GM19043 (cell line): Measurements from ENCODE around the gene RCSD1.
"Not testable (repeated sequence)": the region's sequence is repeated elsewhere in the genome, so short reads cannot be mapped to it uniquely, and the experiment has no call there.

Source experiments
- ATAC-seq: cut with Tn5 transposase; IDR thresholded peaks from one replicate; pipeline ENCODE4 v1.9.1; 2021; ENCODE audit warnings: low read depth; ENCODE audit not compliant: unreplicated experiment

RCSD1 gene, protein sequence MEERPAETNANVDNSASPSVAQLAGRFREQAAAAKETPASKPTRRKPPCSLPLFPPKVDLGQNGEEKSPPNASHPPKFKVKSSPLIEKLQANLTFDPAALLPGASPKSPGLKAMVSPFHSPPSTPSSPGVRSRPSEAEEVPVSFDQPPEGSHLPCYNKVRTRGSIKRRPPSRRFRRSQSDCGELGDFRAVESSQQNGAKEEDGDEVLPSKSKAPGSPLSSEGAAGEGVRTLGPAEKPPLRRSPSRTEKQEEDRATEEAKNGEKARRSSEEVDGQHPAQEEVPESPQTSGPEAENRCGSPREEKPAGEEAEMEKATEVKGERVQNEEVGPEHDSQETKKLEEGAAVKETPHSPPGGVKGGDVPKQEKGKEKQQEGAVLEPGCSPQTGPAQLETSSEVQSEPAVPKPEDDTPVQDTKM

GRCh38 chr1:167629681-167630567, at the start of gene RCSD1:
TSS of gene RCSD1 (plus strand) at chr1:167630232. CDS start at chr1:167630424, 192 bp downstream.
- ATAC-seq = no peak

- no peak for ATAC-seq
Measured at GRCh38 chr1:167582064-167582463, 48.0 kb upstream of the RCSD1 start.

GRCh38 chr1:167582722-167583121, 47.3 kb upstream of the RCSD1 start:
- no peak for ATAC-seq

DNA sequence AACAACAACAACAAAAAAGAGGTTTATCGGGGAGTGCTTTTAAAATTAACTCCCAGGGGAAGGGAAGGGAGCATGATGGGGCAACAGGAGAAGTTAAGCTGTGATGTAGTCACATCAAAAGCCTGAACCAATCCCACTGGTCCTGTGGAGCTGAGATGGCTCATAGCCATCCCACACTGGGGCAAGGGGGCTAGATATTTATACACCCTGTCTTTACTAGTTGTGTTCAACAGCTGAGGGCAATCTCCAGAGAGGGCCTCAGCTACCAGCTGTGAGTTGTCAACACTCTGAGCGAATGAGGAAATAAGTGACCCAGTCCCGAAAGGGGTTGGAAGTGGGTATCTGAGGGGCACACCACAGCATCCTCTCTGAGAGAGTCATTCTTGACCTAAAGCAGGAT, 45.5 kb upstream of the RCSD1 start:
- no peak for ATAC-seq

- no peak for ATAC-seq
Measured at GRCh38 chr1:167587342-167587741, 42.7 kb upstream of the RCSD1 start.

GRCh38 chr1:167587872-167588271, 42.2 kb upstream of the RCSD1 start:
- no peak for ATAC-seq

GRCh38 chr1:167588361-167588760, 41.7 kb upstream of the RCSD1 start:
- ATAC-seq = no peak

DNA sequence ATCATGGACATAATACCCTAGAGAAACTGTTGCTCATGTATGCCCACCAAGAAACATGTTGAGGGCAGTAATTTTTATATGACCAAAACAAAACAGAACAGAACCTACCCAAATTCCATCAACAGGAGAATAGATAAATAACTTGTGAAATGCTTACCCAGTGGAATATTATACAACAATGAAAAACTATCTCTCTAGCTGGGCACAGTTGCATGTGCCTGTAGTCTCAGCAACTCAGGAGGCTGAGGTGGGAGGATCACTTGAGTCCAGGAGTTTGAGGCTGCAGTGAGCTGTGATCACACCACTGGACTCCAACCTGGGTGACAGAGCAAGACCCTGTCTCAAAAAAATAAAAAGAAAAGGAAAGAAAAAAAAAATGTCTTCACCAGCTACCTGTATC, 37.6 kb upstream of the RCSD1 start:
- ATAC-seq = no peak

DNA sequence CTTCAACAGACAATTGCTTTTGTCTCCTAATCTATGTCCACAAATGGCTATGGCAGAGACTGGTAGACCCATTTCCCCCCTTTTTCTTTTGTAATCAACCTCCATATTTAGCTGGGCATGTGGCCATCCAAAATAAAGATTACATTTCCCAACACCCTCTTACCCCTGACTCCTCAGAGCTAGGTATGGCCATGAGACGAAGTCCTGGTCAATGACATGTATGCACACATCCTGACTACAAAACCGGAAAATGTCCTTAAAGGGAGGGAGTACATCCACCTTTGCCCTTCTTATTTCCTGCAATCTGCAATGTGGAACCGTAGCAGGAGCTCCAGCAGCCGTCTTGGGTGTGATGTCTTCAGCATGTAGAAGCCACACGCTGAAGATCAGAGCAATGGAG, 36.2 kb upstream of the RCSD1 start:
- no peak for ATAC-seq

- ATAC-seq = no peak
Measured at GRCh38 chr1:167594822-167595221, 35.2 kb upstream of the RCSD1 start.

DNA sequence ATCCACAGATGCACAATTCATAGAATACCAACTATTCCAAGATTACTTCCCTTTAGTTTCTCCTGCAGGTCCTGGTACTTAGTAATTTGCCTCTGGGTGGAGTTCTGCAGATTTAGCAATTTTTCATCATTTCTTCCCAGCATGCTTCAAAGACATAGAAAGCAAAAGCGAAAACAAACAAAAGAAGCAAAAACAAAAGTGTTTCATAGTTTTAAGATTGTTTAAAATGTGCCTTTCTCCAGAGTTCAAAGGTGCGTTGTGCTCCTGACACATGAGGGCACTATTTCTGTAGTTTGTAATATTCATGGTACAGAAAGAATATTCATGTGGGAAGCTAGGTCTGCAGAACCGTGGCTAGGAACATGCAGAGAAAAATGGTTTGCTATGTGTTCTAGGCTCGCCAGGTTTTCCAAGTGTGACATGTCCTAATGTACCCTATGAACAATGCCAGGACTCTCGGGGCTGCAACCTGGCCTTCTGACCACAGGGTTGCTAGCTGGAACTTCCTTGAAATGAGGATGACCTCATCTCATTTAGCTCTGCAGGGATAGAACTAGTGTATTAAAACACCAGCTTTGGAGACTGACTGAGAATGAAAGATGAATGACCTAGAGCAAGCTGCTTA, 30.0 kb upstream of the RCSD1 start:
- peak; percentile 64 for ATAC-seq

DNA sequence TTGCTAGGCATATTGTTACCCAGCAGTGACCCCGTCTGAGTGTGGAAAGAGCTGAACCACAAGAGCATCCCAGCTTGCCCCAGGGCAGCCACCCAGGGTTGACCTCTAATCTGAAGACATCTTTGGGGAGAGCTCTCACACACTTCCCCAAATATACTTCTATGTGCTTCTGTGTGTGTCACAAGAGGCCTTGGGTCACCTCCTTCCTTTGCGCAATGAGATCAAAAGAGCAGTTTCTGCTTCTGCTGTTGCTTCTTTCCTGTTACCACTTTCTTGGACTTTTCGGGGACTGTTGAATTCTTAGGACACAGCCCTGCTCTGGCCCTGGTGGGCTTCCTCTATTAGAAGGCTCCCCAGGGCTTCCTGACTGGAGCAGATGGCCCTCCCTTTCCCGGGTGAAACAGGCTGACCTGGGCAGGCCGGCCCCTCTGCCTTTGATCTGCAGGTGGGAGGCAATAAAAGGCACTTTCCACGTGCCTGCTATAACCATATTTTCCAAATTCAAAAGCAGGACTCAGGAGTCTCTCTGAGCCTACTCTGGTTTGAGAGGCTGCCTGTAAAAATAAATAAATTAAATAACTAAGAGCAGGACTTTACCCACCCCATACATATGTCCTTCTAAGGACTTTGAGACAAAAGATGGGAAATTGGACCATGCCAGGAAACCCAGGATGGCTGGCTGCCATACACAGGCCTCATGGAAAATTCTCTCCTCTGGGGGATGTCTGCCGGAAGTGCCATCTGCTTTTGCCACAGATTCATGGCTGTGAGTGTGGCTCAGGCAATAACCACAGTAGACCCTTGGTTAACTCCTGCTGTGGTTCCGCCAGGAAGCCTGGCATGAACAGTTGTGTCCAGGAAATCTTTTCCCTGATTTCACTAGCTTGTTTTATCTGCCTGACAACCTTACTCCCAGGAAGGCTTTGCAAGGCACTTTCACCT, 28.3 kb upstream of the RCSD1 start:
- ATAC-seq = no peak

DNA sequence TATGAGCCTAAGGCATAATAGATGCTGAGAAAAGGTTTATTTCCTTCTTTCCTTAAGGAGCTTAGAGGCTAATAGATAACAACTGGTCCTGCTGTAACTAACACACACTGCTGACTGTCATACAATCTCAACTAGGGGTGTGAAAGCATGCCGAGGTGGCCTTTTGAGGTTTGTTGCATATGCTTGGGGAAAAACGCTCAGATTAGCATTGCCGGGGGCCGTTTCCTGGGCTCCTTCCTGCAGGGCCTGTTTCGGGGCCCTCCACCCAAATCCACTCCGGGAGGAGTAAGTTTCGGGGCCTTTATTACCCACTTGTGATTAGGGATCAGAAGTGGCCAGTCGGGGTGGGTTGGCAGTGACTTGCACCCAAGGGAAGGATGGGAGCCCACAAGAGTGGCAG, 27.2 kb upstream of the RCSD1 start:
- no peak for ATAC-seq

DNA sequence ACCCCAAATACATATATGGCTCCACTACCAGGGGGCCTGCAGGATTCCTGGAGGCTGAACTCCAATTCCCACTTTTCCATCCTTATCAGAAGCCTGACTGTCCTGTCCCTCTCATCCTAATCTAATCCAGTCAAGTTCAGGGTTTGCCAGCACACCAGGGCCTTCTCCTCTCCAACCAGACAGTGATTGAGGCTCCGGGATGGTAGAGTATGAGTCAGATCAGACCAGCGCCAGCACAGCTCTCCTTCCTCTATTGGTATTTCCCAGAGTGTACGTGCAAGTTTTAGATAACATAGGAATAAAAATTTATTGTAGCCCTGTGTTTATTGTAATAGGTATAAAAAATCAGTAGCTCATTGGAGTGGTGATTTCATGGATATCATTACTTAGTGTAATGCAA, 24.5 kb upstream of the RCSD1 start:
- no peak for ATAC-seq

- ATAC-seq = no peak
Measured at GRCh38 chr1:167611983-167612382, 18.0 kb upstream of the RCSD1 start.

DNA sequence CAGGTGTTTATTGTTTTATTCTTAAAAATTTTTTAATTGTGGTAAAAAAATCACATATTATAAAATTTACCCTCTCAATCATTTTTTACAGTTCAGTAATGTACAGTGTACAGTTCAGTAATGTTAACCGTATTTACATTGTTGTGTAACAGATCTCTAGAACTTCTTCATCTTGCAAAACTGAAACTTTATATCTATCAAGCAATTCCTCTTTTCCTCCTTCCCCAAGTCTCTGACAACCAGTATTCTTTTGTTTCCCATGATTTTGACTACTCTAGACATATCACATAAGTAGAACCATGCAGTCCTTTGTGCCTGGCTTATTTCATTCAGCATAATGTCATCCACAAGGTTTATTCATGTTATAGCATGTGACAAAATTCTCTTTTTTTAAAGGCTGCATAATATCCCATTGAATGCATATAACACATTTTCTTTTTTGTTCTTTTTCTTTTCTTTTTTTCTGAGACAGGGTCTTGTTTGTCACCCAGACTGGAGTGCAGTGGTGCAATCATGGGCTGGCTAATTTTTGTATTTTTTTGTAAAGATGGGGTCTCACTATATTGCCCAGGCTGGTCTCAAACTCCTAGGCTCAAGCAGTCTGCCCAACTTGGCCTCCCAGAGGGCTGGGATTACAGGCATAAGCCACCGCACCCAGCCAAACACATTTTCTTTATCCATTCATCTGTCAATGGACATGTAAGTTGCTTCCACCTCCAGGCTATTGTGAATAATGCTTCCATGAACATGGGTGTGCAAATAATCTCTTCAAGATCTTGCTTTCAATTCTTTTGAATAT, 17.2 kb upstream of the RCSD1 start:
- ATAC-seq = no peak

GRCh38 chr1:167613984-167614383, 16.0 kb upstream of the RCSD1 start:
- not testable (repeated sequence) for ATAC-seq

- ATAC-seq = no peak
Measured at GRCh38 chr1:167614851-167615250, 15.2 kb upstream of the RCSD1 start.

DNA sequence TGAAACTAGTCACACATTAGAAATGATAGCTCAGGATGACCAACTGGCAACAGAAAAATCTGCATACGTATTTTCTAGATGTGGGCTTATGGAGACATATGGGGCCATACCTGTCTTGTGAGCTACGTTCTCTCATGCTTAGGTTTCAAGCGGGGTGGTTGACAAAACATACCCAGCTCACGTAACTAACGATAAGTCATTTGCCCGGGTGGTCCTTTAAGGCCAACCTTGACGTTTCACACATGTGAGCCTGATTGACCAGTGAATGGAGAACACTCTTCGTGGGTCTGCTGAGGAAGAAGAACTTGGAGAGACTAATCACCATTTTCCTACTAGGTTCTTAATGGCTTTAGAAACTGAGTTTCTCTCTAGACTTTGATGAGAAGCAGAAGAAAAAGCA, 13.5 kb upstream of the RCSD1 start:
- no peak for ATAC-seq
